Measurements from ENCODE around the gene MDFIC.

- no peak for TF ChIP-seq CTCF (IDR thresholded peaks at IDR 0.05)
- no peak for TF ChIP-seq EZH2 (IDR thresholded peaks at IDR 0.05; ENCODE audit: borderline replicate concordance, insufficient read depth, low read depth, low read length, poor library complexity, severe bottlenecking)
Measured at GRCh38 chr7:114925434-114925833, 3.5 kb downstream of the MDFIC start.

Measured in B cell (primary cell).